K562 (cell line): ENCODE results near the gene RABIF. TPM values are rescaled to one million over a fixed set of nuclear protein-coding genes. Genes with fewer than 3 reads are reported as not detected.

Experiments used
- ATAC-seq: fragments of 200-7000 bp; cut with Tn5 transposase; 3 replicates; pipeline ENCODE4 v1.9.1; 2020; ENCODE audit warnings: moderate library complexity
- BruUV-seq: library from RNA; stranded (reverse); fragments of 400-500 nt; replicated peaks from 2 replicates; lab custom pipeline; 2021; lab: Mats Ljungman, UMichigan
- CTCF ChIA-PET: fragments of 300-600 bp; formaldehyde crosslinking; extraction: SDS; loops from one replicate; lab custom pipeline; 2021; ENCODE audit warnings: low intra/inter-chr PET ratio; lab: Yijun Ruan, JAX
- POLR2A ChIA-PET: fragments of 300-600, 350-650 bp; sonication (Branson Sonifier 250); formaldehyde crosslinking; extraction: SDS; loops from one replicate; lab custom pipeline; 2021; ENCODE audit warnings: antibody characterized with exemption, inconsistent platforms; lab: Yijun Ruan, JAX
- DNase-seq, 4 experiments: peaks; one replicate each; pipeline versions ENCODE4 v3.0.0 to v3.0.0-alpha.2; 2011 to 2018; ENCODE audit warnings: low spot score in 3 of 4, mixed read lengths in 3 of 4; ENCODE audit errors: extremely low read depth in 1 of 4
- FAIRE-seq: peaks from 2 replicates; lab custom pipeline; 2011; peaks lifted over from hg19 to GRCh38; lab: Jason Lieb, UNC
- H2AFZ ChIP-seq: 2 replicates; pipeline ENCODE4 v1.6.0; 2011; ENCODE audit warnings: low read depth, low read length, control low read depth, inconsistent platforms
- H3K27ac ChIP-seq: fragments of 200-600 bp; 3 replicates; pipeline ENCODE4 v1.8.0; 2011; ENCODE audit warnings: low read depth, mild to moderate bottlenecking, control low read depth, inconsistent platforms, low read length, moderate library complexity, mixed read lengths; ENCODE audit errors: extremely low read depth
- H3K27me3 ChIP-seq, 2 experiments: fragments of 300-600 bp in 1 of 2; 2 replicates in 1 of 2; 3 replicates in 1 of 2; pipeline versions ENCODE4 v1.6.0 to v1.8.0; 2011; ENCODE audit warnings: inconsistent platforms in 2 of 2, low read length in 2 of 2, mild to moderate bottlenecking in 1 of 2, mixed read lengths in 1 of 2, moderate library complexity in 1 of 2; ENCODE audit not compliant: control insufficient read depth in 2 of 2, insufficient read depth in 2 of 2
- H3K36me3 ChIP-seq: fragments of 300-600 bp; 3 replicates; pipeline ENCODE4 v1.8.0; 2011; ENCODE audit warnings: mild to moderate bottlenecking, low read length, inconsistent platforms; ENCODE audit not compliant: control insufficient read depth, insufficient read depth
- H3K4me1 ChIP-seq, 2 experiments: fragments of 200-600 bp in 1 of 2; replicated peaks in 1 of 2; 2 replicates in 1 of 2; 3 replicates in 1 of 2; pipeline versions ENCODE4 v1.5.1 to v1.8.0; 2011; ENCODE audit warnings: inconsistent platforms in 2 of 2, low read length in 2 of 2, mild to moderate bottlenecking in 1 of 2, mixed read lengths in 1 of 2, moderate library complexity in 1 of 2; ENCODE audit not compliant: control insufficient read depth in 2 of 2, insufficient read depth in 2 of 2
- H3K4me2 ChIP-seq: 2 replicates; pipeline ENCODE4 v1.6.1; 2011; ENCODE audit warnings: low read length, control low read depth, inconsistent platforms, mixed read lengths; ENCODE audit not compliant: insufficient read depth
- H3K4me3 ChIP-seq: fragments of 200-600 bp; sonication (generic), shearing (Covaris generic); 2 replicates; pipeline ENCODE4 v1.5.1; 2016; ENCODE audit warnings: control low read depth, inconsistent platforms
- H3K79me2 ChIP-seq: fragments of 200-600 bp; 3 replicates; pipeline ENCODE4 v1.8.0; 2011; ENCODE audit warnings: low read length, inconsistent platforms; ENCODE audit not compliant: control insufficient read depth, insufficient read depth
- H3K9ac ChIP-seq, 2 experiments: 2 replicates each; pipeline versions ENCODE4 v1.6.0 to v1.6.1; 2011; ENCODE audit warnings: low read depth in 2 of 2, low read length in 2 of 2, control low read depth in 1 of 2, inconsistent platforms in 1 of 2, mild to moderate bottlenecking in 1 of 2, mixed read lengths in 1 of 2; ENCODE audit not compliant: insufficient read depth in 1 of 2
- H3K9me1 ChIP-seq: one replicate; pipeline ENCODE4 v1.6.0; 2011; ENCODE audit warnings: inconsistent platforms, mild to moderate bottlenecking, low read length, moderate library complexity; ENCODE audit not compliant: control insufficient read depth, insufficient read depth
- H3K9me3 ChIP-seq: replicated peaks from 2 replicates; pipeline ENCODE4 v1.5.1; 2011; ENCODE audit warnings: low read depth, low read length, inconsistent platforms; ENCODE audit not compliant: control insufficient read depth, insufficient read depth
- H4K20me1 ChIP-seq: replicated peaks from 2 replicates; pipeline ENCODE4 v1.6.1; 2011; ENCODE audit warnings: low read length, inconsistent platforms, mixed read lengths; ENCODE audit not compliant: control insufficient read depth, insufficient read depth
- ETV6 ChIP-seq, 3 experiments: fragments of 150-350 bp in 1 of 3; sonication (generic) in 1 of 3; formaldehyde crosslinking in 1 of 3; IDR thresholded peaks; 2 replicates each; pipeline versions ENCODE4 v1.6.1 to v1.8.0; 2014 to 2022; ENCODE audit warnings: borderline replicate concordance in 2 of 3, low read depth in 2 of 3, antibody characterized with exemption in 1 of 3, low read length in 1 of 3, mild to moderate bottlenecking in 1 of 3, missing genetic modification reagents in 1 of 3
- ZBTB26 ChIP-seq: fragments of 450-650 bp; formaldehyde crosslinking; IDR thresholded peaks from 2 replicates; pipeline ENCODE4 v1.4.0; 2022; ENCODE audit warnings: missing genetic modification characterization
- ZNF764 ChIP-seq: fragments of 250-450 bp; sonication (Bioruptor Pico); IDR thresholded peaks from 2 replicates; pipeline ENCODE4 v1.4.0; 2020; ENCODE audit warnings: low read depth, mild to moderate bottlenecking, moderate library complexity
- ZNF830 ChIP-seq: fragments of 250-450 bp; sonication (Bioruptor Pico); IDR thresholded peaks from 2 replicates; pipeline ENCODE4 v1.5.0; 2021; ENCODE audit warnings: mild to moderate bottlenecking
- WGBS: fragments of 100-300 bp; shearing (Covaris generic); methylation state at CpG from one replicate; pipeline ENCODE4 v1.1.6; 2016; ENCODE audit warnings: low coverage, mixed read lengths; ENCODE audit not compliant: insufficient coverage; ENCODE audit errors: missing lambda C conversion rate; 5-methylcytosine and 5-hydroxymethylcytosine counted together
- in situ Hi-C: fragments of 300-500 bp; cut with MboI; formaldehyde crosslinking; loops from 4 replicates; pipeline ENCODE4 v1.15.0; 2018; ENCODE audit warnings: inconsistent platforms, mixed read lengths
- intact Hi-C: fragments of 100-400 bp; cut with micrococcal nuclease; formaldehyde crosslinking; loops from 2 replicates; pipeline ENCODE4 v1.14.2; 2022
- polyA plus RNA-seq, 8 experiments: library from polyadenylated mRNA; depleted of rRNA in 4 of 8; stranded (reverse) in 5 of 8; unstranded in 3 of 8; fragments of >200 nt; fragmentation: Nextera tagmentation in 2 of 8; fragmentation: Illumina TruSeq in 1 of 8; extraction: Ambion mirVana in 2 of 8; extraction: Trizol in 1 of 8; gene quantifications; 2 replicates each; pipeline versions ENCODE4 v1.2.1 to v1.2.3, GENCODE V29; 2011 to 2014; ENCODE audit warnings: inconsistent platforms in 1 of 8, missing spikeins in 1 of 8
- total RNA-seq, 7 experiments: library from RNA; depleted of rRNA in 6 of 7; stranded (reverse); fragments of >200 nt in 6 of 7; fragmentation: Illumina TruSeq in 2 of 7; extraction: Trizol in 2 of 7; gene quantifications; 2 replicates each; pipeline versions ENCODE4 v1.2.1 to v1.2.3, GENCODE V29; 2011 to 2021; ENCODE audit warnings: low replicate concordance in 1 of 7

RABIF gene
- total and polyA plus RNA-seq, 9 of the 15 experiments (the other 6 are each of a cell fraction or from before 2014, with no cell fraction given), result 7.4 to 20.1 (median 11.0) TPM

GRCh38 chr1:202935844-202936243, 46.9 kb upstream of the RABIF start:
- 47% methylated on average over 3 of the region's 3 CpGs for WGBS
- intact Hi-C loops (no loop called here), in situ Hi-C loops (no loop called here)
- Histone ChIP-seq H3K27me3 (no peaks in the 10 kb centered on the region), H3K4me3 (no peak overlapping the region), H3K4me2 (no peak overlapping the region), H4K20me1 (no peaks in the 10 kb centered on the region), H3K79me2 (no peaks in the 10 kb centered on the region), H3K4me1 (peaks cover 0 to 12% of the 10 kb centered on the region in 2 experiments; a peak in 3 of 5 replicates), H3K36me3 (peaks cover 6% of the 10 kb centered on the region; the same call in 2 of the 3 replicates), H2AFZ (no peak overlapping the region), H3K9me3 (no peaks in the 10 kb centered on the region), H3K9ac (no peak overlapping the region), H3K27ac (no peak overlapping the region), H3K9me1 (no peaks in the 10 kb centered on the region)
- POLR2A ChIA-PET, result interaction anchor here (1.1 kb wide), 1 partner anchor 9 kb away, joined by 3 read pairs; no protein-coding TSS in a partner anchor
- FAIRE-seq, result no peak
- TF ChIP-seq ZNF764 (no peak), ETV6 (IDR thresholded peaks at IDR 0.05; ENCODE audit: borderline replicate concordance in 1 of 2, low read depth in 2 of 2, low read length in 1 of 2) (no peak), ETV6 (CRISPR knock-in tag; IDR thresholded peaks at IDR 0.05; ENCODE audit: borderline replicate concordance) (no peak), ZNF830 (no peak), ZBTB26 (CRISPR knock-in tag) (no peak)
- DNase-seq, result no peak
- CTCF ChIA-PET, result no interaction called here
- no peak for ATAC-seq
- no TSS peak for BruUV-seq
